H1 (cell line): ENCODE results near the gene ATP1B3. TPM values are rescaled to one million over a fixed set of nuclear protein-coding genes. Genes with fewer than 3 reads are reported as not detected.

ENCODE experiments used
- CTCF ChIA-PET: fragments of 300-600 bp; sonication (Branson Sonifier 250); formaldehyde crosslinking; loops from one replicate; lab custom pipeline; 2021; ENCODE audit not compliant: partially characterized antibody; lab: Charles Lee
- POLR2A ChIA-PET: fragments of 300-600 bp; sonication (Branson Sonifier 250); formaldehyde crosslinking; loops from one replicate; lab custom pipeline; 2021; ENCODE audit warnings: inconsistent platforms; ENCODE audit not compliant: partially characterized antibody; lab: Charles Lee
- DNase-seq, 2 experiments: peaks; one replicate each; pipeline versions ENCODE4 v3.0.0 to v3.0.0-alpha.2; 2010 to 2022; ENCODE audit warnings: low spot score in 2 of 2, low read depth in 1 of 2, mixed read lengths in 1 of 2
- FAIRE-seq: peaks from 2 replicates; lab custom pipeline; 2011; peaks lifted over from hg19 to GRCh38; lab: Jason Lieb, UNC
- H2AFZ ChIP-seq: 2 replicates; pipeline ENCODE4 v1.8.1; 2012; ENCODE audit warnings: low read length, inconsistent platforms
- H2AK5ac ChIP-seq: 2 replicates; pipeline ENCODE4 v1.6.1; 2013; ENCODE audit warnings: low read depth, low read length
- H2BK120ac ChIP-seq: replicated peaks from 2 replicates; pipeline ENCODE3; 2013; ENCODE audit warnings: low read depth, low read length, inconsistent platforms
- H2BK12ac ChIP-seq: 2 replicates; pipeline ENCODE4 v1.6.1; 2013; ENCODE audit warnings: low read depth, low read length
- H2BK15ac ChIP-seq: 2 replicates; pipeline ENCODE4 v1.6.1; 2013; ENCODE audit warnings: low read length
- H2BK20ac ChIP-seq: 2 replicates; pipeline ENCODE4 v1.6.1; 2013; ENCODE audit warnings: low read length
- H2BK5ac ChIP-seq: 2 replicates; pipeline ENCODE4 v1.6.1; 2013; ENCODE audit warnings: low read depth, low read length
- H3K14ac ChIP-seq: 2 replicates; pipeline ENCODE4 v1.6.1; 2013; ENCODE audit warnings: inconsistent platforms; ENCODE audit not compliant: insufficient read length
- H3K18ac ChIP-seq: 2 replicates; pipeline ENCODE4 v1.6.1; 2013; ENCODE audit warnings: low read length; ENCODE audit errors: extremely low read depth
- H3K23ac ChIP-seq: 2 replicates; pipeline ENCODE4 v1.6.1; 2013; ENCODE audit warnings: inconsistent platforms; ENCODE audit not compliant: insufficient read length
- H3K23me2 ChIP-seq: 2 replicates; pipeline ENCODE4 v1.6.1; 2013; ENCODE audit warnings: low read depth, low read length
- H3K27ac ChIP-seq: 2 replicates; pipeline ENCODE4 v1.6.1; 2011; ENCODE audit warnings: low read depth, low read length, inconsistent platforms
- H3K27me3 ChIP-seq, 4 experiments: replicated peaks in 1 of 4; 1 replicate in 1 of 4; 2 replicates in 3 of 4; pipeline versions ENCODE4 v1.6.1 to v1.8.1; 2011 to 2013; ENCODE audit warnings: low read length in 3 of 4, mild to moderate bottlenecking in 3 of 4, inconsistent platforms in 2 of 4, mixed read lengths in 2 of 4, moderate library complexity in 1 of 4; ENCODE audit not compliant: control insufficient read depth in 3 of 4, insufficient read depth in 3 of 4; ENCODE audit errors: extremely low read depth in 1 of 4
- H3K36me3 ChIP-seq, 4 experiments: 2 replicates each; pipeline versions ENCODE4 v1.6.1 to v1.8.1; 2011 to 2013; ENCODE audit warnings: mild to moderate bottlenecking in 4 of 4, low read length in 3 of 4, moderate library complexity in 2 of 4, control low read depth in 1 of 4, inconsistent platforms in 1 of 4; ENCODE audit not compliant: insufficient read depth in 4 of 4, control insufficient read depth in 2 of 4
- H3K4ac ChIP-seq: replicated peaks from 2 replicates; pipeline ENCODE3; 2013; ENCODE audit warnings: low read length, low read depth, mixed read lengths, inconsistent platforms; ENCODE audit not compliant: insufficient read length
- H3K4me1 ChIP-seq, 4 experiments: replicated peaks in 1 of 4; 1 replicate in 1 of 4; 2 replicates in 3 of 4; pipeline versions ENCODE4 v1.6.1 to v1.8.1; 2011 to 2013; ENCODE audit warnings: low read length in 3 of 4, inconsistent platforms in 2 of 4, mixed read lengths in 1 of 4; ENCODE audit not compliant: insufficient read depth in 4 of 4, control insufficient read depth in 3 of 4
- H3K4me2 ChIP-seq, 2 experiments: 2 replicates each; pipeline versions ENCODE4 v1.6.1 to v1.8.1; 2011 to 2013; ENCODE audit warnings: low read depth in 2 of 2, low read length in 2 of 2, control low read depth in 1 of 2, inconsistent platforms in 1 of 2, mild to moderate bottlenecking in 1 of 2; ENCODE audit not compliant: insufficient read depth in 1 of 2
- H3K4me3 ChIP-seq, 4 experiments: fragments of 200-600, 300-600 bp in 1 of 4; sonication (generic), shearing (Covaris generic), sonication (Bioruptor Twin) in 1 of 4; 2 replicates each; pipeline versions ENCODE4 v1.5.1 to v1.8.1; 2011 to 2016; ENCODE audit warnings: low read length in 4 of 4, low read depth in 3 of 4, control low read depth in 2 of 4, inconsistent platforms in 2 of 4, mild to moderate bottlenecking in 2 of 4, mixed read lengths in 1 of 4, moderate library complexity in 1 of 4; ENCODE audit not compliant: insufficient read depth in 2 of 4; ENCODE audit errors: extremely low read depth in 1 of 4
- H3K56ac ChIP-seq: replicated peaks from 2 replicates; pipeline ENCODE3; 2013; ENCODE audit warnings: low read depth, mild to moderate bottlenecking, mixed read lengths, low read length, inconsistent platforms; ENCODE audit not compliant: insufficient read length
- H3K79me1 ChIP-seq: 2 replicates; pipeline ENCODE4 v1.6.1; 2013; ENCODE audit warnings: low read depth, low read length, control low read depth
- H3K79me2 ChIP-seq, 2 experiments: 2 replicates each; pipeline versions ENCODE4 v1.6.1 to v1.8.1; 2012 to 2013; ENCODE audit warnings: low read length in 2 of 2, mild to moderate bottlenecking in 2 of 2, inconsistent platforms in 1 of 2; ENCODE audit not compliant: insufficient read depth in 2 of 2, control insufficient read depth in 1 of 2
- H3K9ac ChIP-seq, 4 experiments: replicated peaks in 1 of 4; 1 replicate in 1 of 4; 2 replicates in 3 of 4; pipeline versions ENCODE4 v1.6.1 to v1.8.1; 2011 to 2013; ENCODE audit warnings: low read depth in 3 of 4, low read length in 3 of 4, control low read depth in 2 of 4, mild to moderate bottlenecking in 2 of 4, moderate library complexity in 2 of 4, inconsistent platforms in 1 of 4; ENCODE audit errors: extremely low read depth in 1 of 4
- H3K9me3 ChIP-seq, 2 experiments: 2 replicates each; pipeline versions ENCODE4 v1.6.1 to v1.8.1; 2012 to 2013; ENCODE audit warnings: mild to moderate bottlenecking in 2 of 2, moderate library complexity in 2 of 2, control low read depth in 1 of 2, inconsistent platforms in 1 of 2, low read depth in 1 of 2, low read length in 1 of 2, mixed read lengths in 1 of 2; ENCODE audit not compliant: insufficient read depth in 2 of 2
- H4K20me1 ChIP-seq, 2 experiments: replicated peaks in 1 of 2; 2 replicates each; pipeline versions ENCODE3 to v1.8.1; 2011 to 2013; ENCODE audit warnings: inconsistent platforms in 2 of 2, low read length in 2 of 2, mild to moderate bottlenecking in 1 of 2; ENCODE audit not compliant: insufficient read depth in 2 of 2, control insufficient read depth in 1 of 2
- H4K5ac ChIP-seq: 2 replicates; pipeline ENCODE4 v1.6.1; 2013; ENCODE audit warnings: low read length, low read depth, mixed read lengths, inconsistent platforms; ENCODE audit not compliant: insufficient read length
- H4K8ac ChIP-seq: 2 replicates; pipeline ENCODE4 v1.8.0; 2013; ENCODE audit warnings: mild to moderate bottlenecking, moderate library complexity, low read length, inconsistent platforms; ENCODE audit not compliant: insufficient read depth; ENCODE audit errors: extremely low read depth
- H4K91ac ChIP-seq: replicated peaks from 2 replicates; pipeline ENCODE3; 2013; ENCODE audit warnings: low read length, mixed read lengths, inconsistent platforms; ENCODE audit not compliant: insufficient read length
- ASH2L ChIP-seq: fragments of 200-600, 300-600 bp; sonication (generic); IDR thresholded peaks from one replicate; pipeline ENCODE4 v1.7.1; 2017; ENCODE audit warnings: low read length
- RBBP5 ChIP-seq: IDR thresholded peaks from 2 replicates; pipeline ENCODE4 v1.7.1; 2012; ENCODE audit warnings: low read depth, mild to moderate bottlenecking, inconsistent platforms, low read length, moderate library complexity, borderline replicate concordance
- RFX5 ChIP-seq: IDR thresholded peaks from 2 replicates; pipeline ENCODE4 v1.6.1; 2011; ENCODE audit warnings: low read depth, low read length, improper control_type of control experiment, borderline replicate concordance
- SIN3A ChIP-seq, 2 experiments: IDR thresholded peaks in 1 of 2; conservative IDR thresholded peaks in 1 of 2; 2 replicates each; pipeline ENCODE4 v1.6.1; 2011 to 2012; ENCODE audit warnings: low read length in 2 of 2, improper control_type of control experiment in 1 of 2, low read depth in 1 of 2, mild to moderate bottlenecking in 1 of 2
- SP4 ChIP-seq: IDR thresholded peaks from 2 replicates; pipeline ENCODE4 v1.6.1; 2012; ENCODE audit warnings: low read length, inconsistent platforms
- TAF7 ChIP-seq: optimal IDR thresholded peaks from 2 replicates; pipeline ENCODE3; 2011; ENCODE audit warnings: low read depth, mild to moderate bottlenecking, inconsistent platforms, low read length, moderate library complexity, borderline replicate concordance
- TEAD4 ChIP-seq: IDR thresholded peaks from 2 replicates; pipeline ENCODE4 v1.6.1; 2012; ENCODE audit warnings: low read depth, low read length, inconsistent platforms, mixed read lengths
- WGBS, 2 experiments: shearing (Covaris generic) in 1 of 2; methylation state at CpG; one replicate each; pipeline versions ENCODE4 v1.1.6 to v1.1.7; 2013 to 2015; ENCODE audit warnings: low lambda C conversion rate in 2 of 2, mixed read lengths in 2 of 2, inconsistent platforms in 1 of 2, low coverage in 1 of 2, missing lambda C conversion rate in 1 of 2; ENCODE audit not compliant: insufficient replicate concordance in 2 of 2, insufficient coverage in 1 of 2, insufficient read length in 1 of 2; ENCODE audit errors: extremely low coverage in 1 of 2, missing lambda C conversion rate in 1 of 2; 5-methylcytosine and 5-hydroxymethylcytosine counted together
- polyA plus RNA-seq, 7 experiments: library from polyadenylated mRNA; depleted of rRNA in 3 of 7; stranded (reverse) in 5 of 7; unstranded in 2 of 7; fragments of >200 nt in 5 of 7; fragments of 200-250 nt in 2 of 7; gene quantifications; 1 replicate in 5 of 7; 2 replicates in 1 of 7; 4 replicates in 1 of 7; pipeline versions ENCODE4 v1.2.1 to v1.2.3, GENCODE V29; 2011 to 2013; ENCODE audit warnings: missing spikeins in 2 of 7, mixed read lengths in 2 of 7
- total RNA-seq: library from RNA; stranded (reverse); fragmentation: NEBNext Ultra II Directional; extraction: Animal tissue kit (Norgen Biotek cat#: 25700); gene quantifications from 2 replicates; pipeline ENCODE4 v1.2.1, GENCODE V29; 2021

The ATP1B3 gene
- total and polyA plus RNA-seq, 2 of the 8 experiments (the other 6 are each of a cell fraction or from before 2014, with no cell fraction given): 233 to 342 TPM

GRCh38 chr3:141854599-141854998 lies 21.8 kb upstream of the ATP1B3 start:
- no peak overlapping the region for H2BK12ac ChIP-seq
- H3K18ac ChIP-seq: no peak overlapping the region
- H3K14ac ChIP-seq: no peak overlapping the region
- H4K91ac ChIP-seq: no peak overlapping the region
- no peak overlapping the region for H3K56ac ChIP-seq
- H3K27me3 ChIP-seq: no peaks in the 10 kb centered on the region
- H3K4me3 ChIP-seq: no peak overlapping the region
- FAIRE-seq: no peak
- TF ChIP-seq SIN3A (conservative IDR thresholded peaks at IDR 0.05 in 1 of 2, IDR thresholded peaks at IDR 0.05 in 1 of 2; ENCODE audit: low read depth in 1 of 2, low read length in 2 of 2) (no peak), TEAD4 (no peak), TAF7 (no peak), SP4 (no peak), RFX5 (no peak), RBBP5 (no peak), ASH2L (no peak)
- no peaks in the 10 kb centered on the region for H3K79me1 ChIP-seq
- no peak overlapping the region for H2AK5ac ChIP-seq
- no peak overlapping the region for H3K4me2 ChIP-seq
- H4K8ac ChIP-seq: no peak overlapping the region
- no peaks in the 10 kb centered on the region for H3K23me2 ChIP-seq
- H2BK120ac ChIP-seq: no peak overlapping the region
- CTCF ChIA-PET: interaction anchor here (0.6 to 1.1 kb wide), 2 partner anchors 11 to 79 kb away, joined by 3 read pairs; no protein-coding TSS in a partner anchor
- POLR2A ChIA-PET: no interaction called here
- H3K23ac ChIP-seq: no peak overlapping the region
- H3K4ac ChIP-seq: no peak overlapping the region
- no peaks in the 10 kb centered on the region for H3K79me2 ChIP-seq
- no peak overlapping the region for H2BK20ac ChIP-seq
- no peak overlapping the region for H3K9ac ChIP-seq
- H4K20me1 ChIP-seq: no peaks in the 10 kb centered on the region
- no peaks in the 10 kb centered on the region for H3K4me1 ChIP-seq
- H3K27ac ChIP-seq: no peak overlapping the region
- WGBS, 2 experiments: 100% methylated on average over 1 of the region's 1 CpG; no CpG with 5 or more reads in 1 of the 2 experiments
- no peak overlapping the region for H2AFZ ChIP-seq
- H3K36me3 ChIP-seq: no peaks in the 10 kb centered on the region
- H3K9me3 ChIP-seq: no peaks in the 10 kb centered on the region
- no peak for DNase-seq
- no peak overlapping the region for H2BK5ac ChIP-seq
- H2BK15ac ChIP-seq: no peak overlapping the region
- no peak overlapping the region for H4K5ac ChIP-seq
